ENCODE data around the gene TNFSF8. TPM values are rescaled to one million over a fixed set of nuclear protein-coding genes. Genes with fewer than 3 reads are reported as not detected.

TNFSF8 gene
- total and polyA plus RNA-seq, 2 of the 4 experiments (the other 2 are of a cell fraction), result not detected

DNA sequence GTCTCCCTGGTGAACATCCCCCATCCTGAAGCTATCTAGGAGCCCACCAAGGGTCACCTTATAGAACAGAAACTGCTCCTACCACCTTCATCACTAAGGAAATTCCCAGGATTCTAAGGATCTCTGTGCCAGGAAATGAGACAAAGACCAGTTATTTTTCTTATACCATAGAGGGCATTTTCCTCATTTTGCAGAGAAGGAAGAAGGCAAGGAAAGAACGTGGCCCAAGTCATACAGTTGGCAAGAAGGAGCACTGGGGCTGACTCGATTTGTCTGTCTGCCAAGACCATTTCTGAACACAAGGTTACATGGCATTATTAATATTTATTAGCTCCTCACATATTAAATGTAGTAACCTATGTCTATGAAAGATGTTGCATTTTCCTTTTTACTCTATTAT, 74.9 kb downstream of the TNFSF8 start:
- no peaks in the 10 kb centered on the region for H4K20me1 ChIP-seq (ENCODE audit: insufficient read depth, low read length)
- intact Hi-C loops (cut with micrococcal nuclease), result loop anchor here (5.0 kb wide), 1 partner anchor 42 kb away; no protein-coding TSS in a partner anchor

More for the DNA sequence above, 74.9 kb downstream of the TNFSF8 start:
- Histone ChIP-seq H3K14ac (replicated peaks; ENCODE audit: low read depth, low read length) (no peak overlapping the region), H3K4me3 (ENCODE audit: insufficient read depth, low read depth, low read length) (no peak overlapping the region), H2AK9ac (replicated peaks; ENCODE audit: low read depth, low read length, poor library complexity) (no peak overlapping the region), H2AK5ac (ENCODE audit: low read depth, low read length) (no peak overlapping the region), H2BK5ac (ENCODE audit: low read depth, low read length, poor library complexity, severe bottlenecking) (no peak overlapping the region), H4K8ac (ENCODE audit: low read depth in 2 of 2, low read length in 2 of 2) (no peak overlapping the region; a peak in 1 of 4 replicates), H2BK15ac (ENCODE audit: low read depth, low read length) (peak overlapping the region; percentile 79; the same call in 2 of the 3 replicates), H4K5ac (ENCODE audit: low read depth, low read length) (no peak overlapping the region; the same call in 1 of the 2 replicates), H2BK20ac (ENCODE audit: low read depth, low read length) (0 out of 2 replicates have a peak overlapping the region, but pooled peaks have one; percentile 27), H4K91ac (ENCODE audit: insufficient read depth, low read depth, low read length) (no peak overlapping the region), H3K4me1 (ENCODE audit: control insufficient read depth, insufficient read depth, low read length) (peaks cover 18% of the 10 kb centered on the region), H3K56ac (ENCODE audit: extremely low read depth, insufficient read depth, low read length) (no peak overlapping the region), H3K27me3 (ENCODE audit: control insufficient read depth, insufficient read depth, low read length) (no peaks in the 10 kb centered on the region), H3K23ac (ENCODE audit: low read depth, low read length) (no peak overlapping the region), H3K79me1 (ENCODE audit: low read depth in 1 of 2, low read length in 2 of 2) (no peaks in the 10 kb centered on the region), H3K4me2 (ENCODE audit: low read depth, low read length) (no peak overlapping the region), H3K36me3 (ENCODE audit: control insufficient read depth, insufficient read depth, low read length) (no peaks in the 10 kb centered on the region), H2AFZ (replicated peaks; ENCODE audit: low read length, poor library complexity) (no peak overlapping the region), H2BK120ac (ENCODE audit: low read depth, low read length) (no peak overlapping the region), H3K27ac (ENCODE audit: insufficient read depth, low read length) (no peak overlapping the region), H3K18ac (ENCODE audit: low read depth, low read length) (peak overlapping the region; percentile 67; the same call in 1 of the 2 replicates), H3K9ac (ENCODE audit: low read depth, low read length) (no peak overlapping the region), H3K9me3 (ENCODE audit: control insufficient read depth, insufficient read depth, low read length) (no peaks in the 10 kb centered on the region), H3K4ac (ENCODE audit: low read depth, low read length) (no peak overlapping the region), H3K9me1 (ENCODE audit: insufficient read depth, low read length) (no peaks in the 10 kb centered on the region; the same call in 1 of the 2 replicates)
- no CpG with 5 or more reads among the region's 2 CpGs for WGBS, 2 experiments (ENCODE audit: extremely low coverage in 2 of 2, insufficient read length in 1 of 2)
- DNase-seq (peak; percentile 12), ATAC-seq (ENCODE audit: low read depth) (no peak)
- in situ Hi-C loops (cut with MboI; ENCODE audit: low sequenced_read_pairs) (no loop called here), dilution Hi-C loops (cut with HindIII; ENCODE audit: low sequenced_read_pairs, unreplicated experiment) (no loop called here)
- no peak for TF ChIP-seq RFX5 (IDR thresholded peaks at IDR 0.05; ENCODE audit: low read depth, low read length)
- TF ChIP-seq MAFK (IDR thresholded peaks at IDR 0.05; ENCODE audit: low read depth, low read length), result no peak
- no peak for TF ChIP-seq CHD1 (IDR thresholded peaks at IDR 0.05; ENCODE audit: low read depth, low read length)
- TF ChIP-seq, protein P1, sequence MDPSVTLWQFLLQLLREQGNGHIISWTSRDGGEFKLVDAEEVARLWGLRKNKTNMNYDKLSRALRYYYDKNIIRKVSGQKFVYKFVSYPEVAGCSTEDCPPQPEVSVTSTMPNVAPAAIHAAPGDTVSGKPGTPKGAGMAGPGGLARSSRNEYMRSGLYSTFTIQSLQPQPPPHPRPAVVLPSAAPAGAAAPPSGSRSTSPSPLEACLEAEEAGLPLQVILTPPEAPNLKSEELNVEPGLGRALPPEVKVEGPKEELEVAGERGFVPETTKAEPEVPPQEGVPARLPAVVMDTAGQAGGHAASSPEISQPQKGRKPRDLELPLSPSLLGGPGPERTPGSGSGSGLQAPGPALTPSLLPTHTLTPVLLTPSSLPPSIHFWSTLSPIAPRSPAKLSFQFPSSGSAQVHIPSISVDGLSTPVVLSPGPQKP (IDR thresholded peaks at IDR 0.05; ENCODE audit: borderline replicate concordance, low read depth, low read length), result no peak
- no peak for TF ChIP-seq POLR2A (IDR thresholded peaks at IDR 0.05; ENCODE audit: low read depth, low read length)
- TF ChIP-seq SMC3 (IDR thresholded peaks at IDR 0.05; ENCODE audit: low read depth, low read length), result no peak
- no peak for TF ChIP-seq CEBPB (IDR thresholded peaks at IDR 0.05; ENCODE audit: low read depth, low read length)
- no peak for TF ChIP-seq USF2 (IDR thresholded peaks at IDR 0.05; ENCODE audit: low read depth, low read length)
- TF ChIP-seq, protein P2, sequence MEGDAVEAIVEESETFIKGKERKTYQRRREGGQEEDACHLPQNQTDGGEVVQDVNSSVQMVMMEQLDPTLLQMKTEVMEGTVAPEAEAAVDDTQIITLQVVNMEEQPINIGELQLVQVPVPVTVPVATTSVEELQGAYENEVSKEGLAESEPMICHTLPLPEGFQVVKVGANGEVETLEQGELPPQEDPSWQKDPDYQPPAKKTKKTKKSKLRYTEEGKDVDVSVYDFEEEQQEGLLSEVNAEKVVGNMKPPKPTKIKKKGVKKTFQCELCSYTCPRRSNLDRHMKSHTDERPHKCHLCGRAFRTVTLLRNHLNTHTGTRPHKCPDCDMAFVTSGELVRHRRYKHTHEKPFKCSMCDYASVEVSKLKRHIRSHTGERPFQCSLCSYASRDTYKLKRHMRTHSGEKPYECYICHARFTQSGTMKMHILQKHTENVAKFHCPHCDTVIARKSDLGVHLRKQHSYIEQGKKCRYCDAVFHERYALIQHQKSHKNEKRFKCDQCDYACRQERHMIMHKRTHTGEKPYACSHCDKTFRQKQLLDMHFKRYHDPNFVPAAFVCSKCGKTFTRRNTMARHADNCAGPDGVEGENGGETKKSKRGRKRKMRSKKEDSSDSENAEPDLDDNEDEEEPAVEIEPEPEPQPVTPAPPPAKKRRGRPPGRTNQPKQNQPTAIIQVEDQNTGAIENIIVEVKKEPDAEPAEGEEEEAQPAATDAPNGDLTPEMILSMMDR (conservative IDR thresholded peaks at IDR 0.05; ENCODE audit: low read depth, low read length), result no peak
- TF ChIP-seq NFE2L2 (IDR thresholded peaks at IDR 0.05; ENCODE audit: low read depth, low read length), result no peak
- TF ChIP-seq RCOR1 (IDR thresholded peaks at IDR 0.05; ENCODE audit: insufficient replicate concordance, low read length), result no peak
- CTCF ChIA-PET, result no interaction called here
- POLR2A ChIA-PET (ENCODE audit: unreplicated experiment), result no interaction called here
- no TSS peak for BruUV-seq (replicated peaks)

All from IMR-90 (cell line).